GM21723 (cell line): ENCODE measurements around the gene ACD.

Experiments used
- ATAC-seq: cut with Tn5 transposase; IDR thresholded peaks from one replicate; pipeline ENCODE4 v1.9.1; 2021; ENCODE audit warnings: mild to moderate bottlenecking, moderate library complexity; ENCODE audit not compliant: unreplicated experiment

The ACD gene

DNA sequence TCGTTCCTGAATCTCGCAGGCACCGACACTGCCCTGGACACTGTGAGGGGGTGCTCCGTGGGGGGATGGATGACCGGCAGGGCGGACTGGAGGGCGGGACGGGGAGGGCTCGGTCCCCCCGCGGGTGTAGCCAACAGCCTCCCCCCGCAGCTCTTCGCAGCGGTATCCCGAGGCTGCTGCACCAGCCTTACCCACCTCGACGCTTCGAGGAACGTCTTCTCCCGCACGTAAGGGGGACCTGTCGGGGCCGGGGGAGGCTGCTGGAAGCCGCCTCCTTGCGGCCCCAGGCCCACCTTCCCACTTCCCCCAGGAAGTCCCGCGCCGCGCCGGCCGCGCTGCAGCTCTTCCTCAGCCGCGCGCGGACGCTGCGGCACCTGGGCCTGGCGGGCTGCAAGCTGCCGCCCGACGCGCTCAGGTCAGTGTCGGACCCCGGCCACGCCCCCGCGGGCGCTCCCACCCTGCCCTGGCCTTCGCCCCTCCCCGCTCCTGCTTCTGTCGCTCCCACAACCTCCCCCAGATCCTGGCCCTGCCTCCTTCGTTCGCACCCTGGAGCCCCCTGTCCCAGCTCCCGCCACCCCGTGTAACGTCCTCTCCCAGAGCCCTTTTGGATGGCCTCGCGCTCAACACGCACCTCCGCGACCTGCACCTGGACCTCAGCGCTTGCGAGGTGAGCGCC lies 11.8 kb downstream of the ACD start:
- ATAC-seq: no peak

DNA sequence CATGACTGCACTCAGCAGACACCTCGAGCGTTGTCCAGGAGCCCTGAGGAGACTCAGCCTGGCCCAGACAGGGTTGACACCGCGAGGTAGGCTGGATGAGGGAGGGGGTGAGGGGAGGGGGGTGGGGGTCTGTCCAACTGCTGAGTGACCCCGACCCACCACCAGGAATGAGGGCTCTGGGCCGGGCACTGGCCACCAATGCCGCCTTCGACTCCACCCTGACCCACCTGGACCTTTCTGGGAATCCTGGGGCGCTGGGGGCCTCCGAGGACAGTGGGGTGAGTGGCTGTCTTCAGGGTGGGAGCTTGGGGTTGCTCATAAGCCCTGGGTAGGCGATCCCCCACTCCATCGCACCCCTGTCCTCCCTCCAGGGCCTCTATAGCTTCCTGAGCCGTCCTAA lies 12.4 kb downstream of the ACD start:
- ATAC-seq: no peak

DNA sequence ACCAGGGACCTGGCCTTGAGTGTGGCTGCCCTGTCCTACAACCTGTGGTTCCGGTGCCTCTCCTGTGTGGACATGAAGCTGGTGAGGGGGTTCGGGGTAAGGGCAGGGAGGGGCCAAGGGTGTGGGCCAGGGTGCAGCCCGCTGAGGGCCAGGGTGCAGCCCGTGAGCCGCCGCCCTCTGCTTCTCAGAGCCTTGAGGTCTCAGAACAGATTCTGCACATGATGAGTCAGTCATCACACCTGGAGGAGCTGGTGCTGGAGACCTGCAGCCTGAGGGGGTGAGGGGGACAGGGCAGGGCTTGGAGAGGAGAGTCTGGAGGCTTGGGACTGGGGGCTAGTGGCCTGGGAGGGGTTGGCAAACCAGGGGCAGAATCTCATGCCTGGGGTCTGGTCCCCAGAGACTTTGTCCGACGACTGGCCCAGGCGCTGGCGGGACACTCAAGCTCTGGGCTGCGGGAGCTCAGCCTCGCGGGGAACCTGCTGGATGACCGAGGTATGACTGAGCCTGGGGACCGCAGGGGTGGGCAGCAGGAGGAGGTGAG lies 12.9 kb downstream of the ACD start:
- ATAC-seq: no peak

DNA sequence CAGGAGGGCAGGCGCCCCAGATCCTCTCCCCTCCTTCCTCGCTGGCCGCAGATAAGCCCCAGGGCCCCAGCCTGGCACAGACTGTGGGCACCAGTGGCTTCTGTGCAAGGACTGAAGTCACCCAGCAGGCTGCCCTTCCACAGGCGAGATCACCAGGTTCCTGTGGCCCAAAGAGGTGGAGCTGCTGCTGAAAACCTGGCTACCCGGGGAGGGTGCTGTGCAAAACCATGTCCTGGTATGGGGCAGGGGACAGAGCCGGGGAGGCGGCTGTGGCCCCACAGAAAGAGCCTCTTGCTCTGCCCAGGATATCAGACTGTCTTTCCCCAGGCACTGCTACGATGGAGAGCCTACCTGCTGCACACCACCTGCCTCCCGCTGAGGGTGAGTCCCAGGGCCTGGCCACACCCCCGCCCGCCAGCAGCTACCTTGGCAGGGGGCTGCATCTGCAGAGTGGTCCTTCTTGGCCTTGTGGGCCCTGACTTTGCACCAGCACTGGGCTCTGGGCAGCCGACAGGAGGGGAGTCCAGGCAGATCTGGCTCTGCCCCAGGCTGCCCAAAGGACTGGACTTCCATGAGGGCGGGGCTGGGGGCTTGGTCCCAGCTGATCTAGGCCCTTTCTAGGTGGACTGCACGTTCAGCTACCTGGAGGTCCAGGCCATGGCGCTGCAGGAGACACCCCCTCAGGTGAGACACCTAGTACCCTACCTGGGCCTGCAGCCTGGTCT lies 14.5 kb downstream of the ACD start:
- ATAC-seq: no peak

DNA sequence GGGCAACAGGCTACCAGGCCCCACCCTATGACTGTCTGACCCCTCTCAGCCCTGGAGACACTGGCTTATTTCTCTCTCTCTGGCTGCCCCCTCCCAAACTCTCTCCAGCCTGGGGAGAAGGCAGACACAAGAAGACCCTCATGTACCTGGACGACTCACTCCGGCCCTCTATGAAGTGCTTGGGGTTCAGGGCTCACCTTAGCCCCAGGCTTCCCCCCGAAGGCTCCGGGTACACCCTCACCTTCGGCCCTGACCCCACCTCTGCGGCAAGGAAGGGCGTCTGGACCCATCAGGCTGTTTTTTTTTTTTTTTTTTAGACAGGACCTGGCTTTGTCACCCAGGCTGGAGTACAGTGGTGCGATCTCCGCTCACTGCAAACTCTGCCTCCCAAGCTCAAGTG lies 16.0 kb downstream of the ACD start:
- ATAC-seq: no peak

DNA sequence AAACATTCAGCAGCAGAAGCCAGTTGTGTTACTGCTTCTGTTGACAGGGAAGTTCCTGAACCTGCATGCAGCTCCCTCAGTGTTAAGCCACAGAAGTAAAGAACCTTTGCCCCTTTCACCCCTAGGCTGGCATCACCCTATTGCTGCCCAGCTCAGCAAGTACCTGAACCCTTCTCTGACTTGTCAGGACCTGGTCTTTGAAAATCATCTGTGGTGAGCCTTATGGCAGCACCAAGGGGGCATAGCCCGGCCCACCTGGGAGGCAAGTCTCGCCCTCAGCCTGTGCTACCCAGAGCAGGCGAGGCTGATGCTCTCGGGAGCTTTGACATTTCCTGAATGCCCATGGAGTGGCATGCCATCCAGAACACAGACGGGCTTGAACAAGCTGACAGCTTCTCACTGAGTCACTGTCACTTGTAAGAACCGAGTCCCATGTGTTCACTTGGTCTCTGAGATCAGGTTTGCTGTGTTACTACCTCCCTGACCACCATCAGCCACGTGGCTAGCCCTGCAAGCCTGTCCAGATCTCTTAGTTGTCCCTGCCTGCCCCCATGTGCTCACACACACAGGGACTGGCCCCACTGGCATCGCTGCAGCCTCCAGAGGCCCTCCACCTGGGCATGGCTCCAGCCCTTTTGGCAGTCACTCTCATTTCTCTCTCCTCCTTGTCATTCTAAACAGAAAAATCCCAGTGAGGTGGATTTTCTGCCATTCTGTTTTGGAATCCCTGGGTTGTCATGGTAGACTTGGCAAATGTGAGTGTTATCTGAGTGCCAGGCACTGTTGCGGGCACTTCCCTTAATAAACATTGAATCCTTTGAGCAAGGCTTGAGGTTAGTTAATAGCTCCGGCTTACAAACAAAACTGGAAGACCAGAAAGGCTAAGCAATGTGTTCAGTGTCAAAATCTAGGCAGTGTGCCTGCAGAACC lies 18.0 kb downstream of the ACD start:
- no peak for ATAC-seq

- no peak for ATAC-seq
These were observed 22.4 kb downstream of the ACD start for GRCh38 chr16:67637625-67638024.

DNA sequence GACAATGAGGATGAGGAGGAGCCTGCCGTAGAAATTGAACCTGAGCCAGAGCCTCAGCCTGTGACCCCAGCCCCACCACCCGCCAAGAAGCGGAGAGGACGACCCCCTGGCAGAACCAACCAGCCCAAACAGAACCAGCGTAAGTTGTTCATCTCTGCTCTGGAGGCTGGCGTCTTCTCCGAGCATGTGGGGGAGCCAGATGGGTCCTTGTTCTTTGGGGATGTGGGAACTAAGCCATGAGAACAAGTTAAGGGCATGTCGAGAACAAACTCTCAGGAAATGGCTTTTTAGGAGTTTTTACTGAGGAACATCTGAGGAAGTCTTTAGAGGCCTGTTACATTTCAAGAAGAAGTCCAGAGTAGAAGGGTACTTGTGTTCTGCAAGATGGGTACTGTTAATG lies 23.3 kb downstream of the ACD start:
- ATAC-seq: no peak

GRCh38 chr16:67632415-67633172 lies 27.5 kb downstream of the ACD start:
- ATAC-seq: no peak

- ATAC-seq: no peak
These were observed 31.8 kb downstream of the ACD start for GRCh38 chr16:67628216-67628615.

DNA sequence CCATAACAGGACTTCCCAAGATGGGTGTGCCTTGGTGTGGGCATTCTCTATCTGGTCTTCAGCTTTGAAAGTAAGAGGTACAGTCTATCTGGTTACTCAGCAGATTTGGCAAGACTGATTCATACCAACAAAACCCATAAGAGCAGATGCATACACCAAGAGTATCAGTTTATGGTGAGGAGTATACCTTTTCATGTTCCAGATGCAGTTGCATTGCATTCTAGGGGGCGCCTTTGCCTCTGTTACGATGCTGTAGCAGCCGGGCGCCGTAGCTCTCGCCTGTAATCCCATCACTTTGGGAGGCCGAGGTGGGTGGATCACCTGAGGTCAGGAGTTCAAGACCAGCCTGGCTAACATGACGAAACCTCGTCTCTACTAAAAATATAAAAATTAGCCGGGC lies 46.3 kb downstream of the ACD start:
- ATAC-seq: no peak

- no peak for ATAC-seq
These were observed 51.7 kb downstream of the ACD start for GRCh38 chr16:67608364-67608763.
